Embryonic facial prominence (tissue), 1 donor: ENCODE results near the gene KIF5A.

Source experiments
- DNase-seq: peaks from one replicate; pipeline ENCODE4 v3.0.0-alpha.2; 2016; ENCODE audit errors: extremely low spot score

Gene KIF5A

GRCh38 chr12:57620245-57620935 lies 70.5 kb downstream of the KIF5A start:
- DNase-seq = no peak

GRCh38 chr12:57620936-57621496 lies 71.2 kb downstream of the KIF5A start:
- DNase-seq = no peak

- no peak for DNase-seq
Observed at GRCh38 chr12:57621497-57622292, 71.9 kb downstream of the KIF5A start.

- DNase-seq = no peak
Observed at GRCh38 chr12:57622293-57623245, 72.7 kb downstream of the KIF5A start.

GRCh38 chr12:57623385-57623784 lies 73.5 kb downstream of the KIF5A start:
- no peak for DNase-seq

- no peak for DNase-seq
Observed at GRCh38 chr12:57623811-57624390, 74.1 kb downstream of the KIF5A start.

GRCh38 chr12:57624441-57625220 lies 74.8 kb downstream of the KIF5A start:
- DNase-seq = no peak

- no peak for DNase-seq
Observed at GRCh38 chr12:57625261-57626032, 75.6 kb downstream of the KIF5A start.

GRCh38 chr12:57626111-57626920 lies 76.5 kb downstream of the KIF5A start:
- no peak for DNase-seq

GRCh38 chr12:57626921-57627445 lies 77.1 kb downstream of the KIF5A start:
- no peak for DNase-seq

GRCh38 chr12:57627501-57628279 lies 77.8 kb downstream of the KIF5A start:
- DNase-seq = no peak

GRCh38 chr12:57628280-57629191 lies 78.7 kb downstream of the KIF5A start:
- no peak for DNase-seq

- DNase-seq = no peak
Observed at GRCh38 chr12:57629897-57630471, 80.1 kb downstream of the KIF5A start.

GRCh38 chr12:57630891-57631433 lies 81.1 kb downstream of the KIF5A start:
- no peak for DNase-seq

GRCh38 chr12:57631566-57632072 lies 81.8 kb downstream of the KIF5A start:
- no peak for DNase-seq
